H9 (cell line): ENCODE results near the gene PSMC1. TPM values are rescaled to one million over a fixed set of nuclear protein-coding genes. Genes with fewer than 3 reads are reported as not detected.

Source experiments
- DNase-seq: peaks from one replicate; pipeline ENCODE4 v3.0.0-alpha.2; 2017
- H2AFZ ChIP-seq: one replicate; pipeline ENCODE4 v1.6.1; 2013; ENCODE audit warnings: mild to moderate bottlenecking, low read length, control low read depth, moderate library complexity
- H2AK5ac ChIP-seq: 2 replicates; pipeline ENCODE4 v1.6.1; 2013; ENCODE audit warnings: low read length, control low read depth, mixed read lengths; ENCODE audit not compliant: insufficient read length
- H2BK120ac ChIP-seq: one replicate; pipeline ENCODE4 v1.6.1; 2013; ENCODE audit warnings: low read depth, mild to moderate bottlenecking, low read length, control low read depth, inconsistent platforms; ENCODE audit not compliant: poor library complexity, severe bottlenecking
- H2BK12ac ChIP-seq: 2 replicates; pipeline ENCODE4 v1.6.1; 2013; ENCODE audit warnings: low read length, control low read depth, mixed read lengths, low read depth; ENCODE audit not compliant: insufficient read length
- H2BK15ac ChIP-seq: 2 replicates; pipeline ENCODE4 v1.6.1; 2013; ENCODE audit warnings: low read depth, low read length, control low read depth
- H2BK20ac ChIP-seq: one replicate; pipeline ENCODE4 v1.6.1; 2013; ENCODE audit warnings: low read depth, mild to moderate bottlenecking, low read length, control low read depth, inconsistent platforms; ENCODE audit not compliant: poor library complexity, severe bottlenecking
- H2BK5ac ChIP-seq: 2 replicates; pipeline ENCODE4 v1.6.1; 2013; ENCODE audit warnings: low read length, control low read depth, mixed read lengths; ENCODE audit not compliant: insufficient read length
- H3K14ac ChIP-seq: 2 replicates; pipeline ENCODE4 v1.6.1; 2013; ENCODE audit warnings: low read length, control low read depth; ENCODE audit not compliant: insufficient read depth
- H3K18ac ChIP-seq: 2 replicates; pipeline ENCODE4 v1.6.1; 2013; ENCODE audit warnings: low read depth, mild to moderate bottlenecking, mixed read lengths, low read length, control low read depth; ENCODE audit not compliant: insufficient read length
- H3K23ac ChIP-seq: 2 replicates; pipeline ENCODE4 v1.6.1; 2013; ENCODE audit warnings: low read length, control low read depth, mixed read lengths, low read depth; ENCODE audit not compliant: insufficient read length
- H3K23me2 ChIP-seq: 2 replicates; pipeline ENCODE4 v1.6.1; 2013; ENCODE audit warnings: low read depth, mild to moderate bottlenecking, mixed read lengths, low read length, control low read depth; ENCODE audit not compliant: insufficient read length, poor library complexity, severe bottlenecking
- H3K27ac ChIP-seq: 2 replicates; pipeline ENCODE4 v1.5.1; 2013; ENCODE audit warnings: low read length, control low read depth, mixed read lengths, low read depth; ENCODE audit not compliant: insufficient read length
- H3K27me3 ChIP-seq: 2 replicates; pipeline ENCODE4 v1.6.1; 2013; ENCODE audit warnings: low read length, control low read depth, inconsistent platforms; ENCODE audit not compliant: insufficient read depth
- H3K4ac ChIP-seq: 2 replicates; pipeline ENCODE4 v1.6.1; 2013; ENCODE audit warnings: low read depth, mild to moderate bottlenecking, control low read depth, inconsistent platforms, low read length, moderate library complexity
- H3K4me1 ChIP-seq: 2 replicates; pipeline ENCODE4 v1.6.1; 2013; ENCODE audit warnings: low read length, control low read depth, inconsistent platforms; ENCODE audit not compliant: insufficient read depth
- H3K4me2 ChIP-seq: 2 replicates; pipeline ENCODE4 v1.6.1; 2013; ENCODE audit warnings: low read length, control low read depth, mixed read lengths; ENCODE audit not compliant: insufficient read length, insufficient read depth
- H3K56ac ChIP-seq: 2 replicates; pipeline ENCODE4 v1.6.1; 2013; ENCODE audit warnings: low read depth, mild to moderate bottlenecking, mixed read lengths, low read length, control low read depth; ENCODE audit not compliant: insufficient read length
- H3K79me1 ChIP-seq: 2 replicates; pipeline ENCODE4 v1.6.1; 2013; ENCODE audit warnings: low read depth, mild to moderate bottlenecking, moderate library complexity, low read length, control low read depth, inconsistent platforms; ENCODE audit not compliant: insufficient read depth, poor library complexity, severe bottlenecking
- H3K79me2 ChIP-seq: 2 replicates; pipeline ENCODE4 v1.6.1; 2013; ENCODE audit warnings: low read length, control low read depth, inconsistent platforms; ENCODE audit not compliant: insufficient read depth
- H3K9ac ChIP-seq: 2 replicates; pipeline ENCODE4 v1.6.1; 2013; ENCODE audit warnings: low read length, control low read depth, mixed read lengths; ENCODE audit not compliant: insufficient read length; ENCODE audit errors: extremely low read depth
- H3K9me3 ChIP-seq: one replicate; pipeline ENCODE4 v1.6.1; 2013; ENCODE audit warnings: low read depth, low read length, inconsistent platforms; ENCODE audit not compliant: control insufficient read depth
- H3T11ph ChIP-seq: one replicate; pipeline ENCODE4 v1.6.1; 2013; ENCODE audit warnings: mild to moderate bottlenecking, low read length, control low read depth, inconsistent platforms
- H4K20me1 ChIP-seq: one replicate; pipeline ENCODE4 v1.6.1; 2013; ENCODE audit not compliant: control insufficient read depth, insufficient read length, insufficient read depth
- H4K5ac ChIP-seq: 2 replicates; pipeline ENCODE4 v1.6.1; 2013; ENCODE audit warnings: low read depth, mild to moderate bottlenecking, mixed read lengths, low read length, control low read depth; ENCODE audit not compliant: insufficient read length
- H4K8ac ChIP-seq: replicated peaks from 2 replicates; pipeline ENCODE4 v1.6.1; 2013; ENCODE audit warnings: low read length, control low read depth, mixed read lengths, low read depth; ENCODE audit not compliant: insufficient read length
- H4K91ac ChIP-seq: 2 replicates; pipeline ENCODE4 v1.6.1; 2013; ENCODE audit warnings: low read depth, mild to moderate bottlenecking, moderate library complexity, mixed read lengths, low read length, control low read depth; ENCODE audit not compliant: insufficient read length
- H3K27ac Mint-ChIP-seq, 3 experiments: 2 replicates in 2 of 3; 3 replicates in 1 of 3; pipeline ENCODE4 v1.8.0; 2020 to 2021; ENCODE audit warnings: mixed read lengths in 3 of 3, mild to moderate bottlenecking in 1 of 3, moderate library complexity in 1 of 3
- H3K27me3 Mint-ChIP-seq: 2 replicates; pipeline ENCODE4 v1.8.0; 2021; ENCODE audit warnings: low read depth, mild to moderate bottlenecking, moderate library complexity, mixed read lengths
- H3K36me3 Mint-ChIP-seq, 3 experiments: 2 replicates in 2 of 3; 3 replicates in 1 of 3; pipeline ENCODE4 v1.8.0; 2020 to 2021; ENCODE audit warnings: low read depth in 3 of 3, mixed read lengths in 3 of 3; ENCODE audit not compliant: insufficient read depth in 1 of 3
- H3K4me1 Mint-ChIP-seq, 2 experiments: 2 replicates each; pipeline ENCODE4 v1.8.0; 2020; ENCODE audit warnings: mixed read lengths in 2 of 2
- H3K4me3 Mint-ChIP-seq, 2 experiments: 2 replicates in 1 of 2; 3 replicates in 1 of 2; pipeline ENCODE4 v1.8.0; 2020 to 2021; ENCODE audit warnings: mild to moderate bottlenecking in 2 of 2, mixed read lengths in 2 of 2, moderate library complexity in 1 of 2
- H3K9me3 Mint-ChIP-seq, 2 experiments: 2 replicates in 1 of 2; 3 replicates in 1 of 2; pipeline ENCODE4 v1.8.0; 2020; ENCODE audit warnings: mild to moderate bottlenecking in 2 of 2, mixed read lengths in 2 of 2, moderate library complexity in 1 of 2
- CTCF ChIP-seq: fragments of 200-600 bp; sonication (generic); conservative IDR thresholded peaks from 3 replicates; pipeline ENCODE4 v1.8.0; 2021; ENCODE audit warnings: antibody characterized with exemption, mild to moderate bottlenecking
- WGBS: extraction: QIAGEN DNeasy Blood & Tissue Kit; methylation state at CpG from one replicate; pipeline ENCODE4 v1.1.7; 2013; ENCODE audit warnings: missing lambda C conversion rate, low lambda C conversion rate, mixed read lengths; ENCODE audit not compliant: insufficient read length; ENCODE audit errors: extremely low coverage; 5-methylcytosine and 5-hydroxymethylcytosine counted together
- total RNA-seq: library from RNA; stranded (reverse); gene quantifications from 2 replicates; pipeline ENCODE4 v1.2.1, GENCODE V29; 2021

Gene PSMC1
- total RNA-seq, 1 experiment from 2014 or later: 113 TPM

- Histone ChIP-seq H3K79me2 (no peaks in the 10 kb centered on the region), H3K4me2 (no peak overlapping the region), H2AK5ac (no peak overlapping the region), H3K79me1 (no peaks in the 10 kb centered on the region), H2BK5ac (no peak overlapping the region), H2BK20ac (no peak overlapping the region), H3K4me1 (no peaks in the 10 kb centered on the region), H4K20me1 (no peaks in the 10 kb centered on the region), H3T11ph (no peak overlapping the region), H3K27ac (no peak overlapping the region), H3K9me3 (no peaks in the 10 kb centered on the region), H3K23ac (no peak overlapping the region), H2AFZ (no peak overlapping the region), H2BK15ac (no peak overlapping the region), H3K27me3 (no peaks in the 10 kb centered on the region), H2BK120ac (no peak overlapping the region), H3K18ac (no peak overlapping the region), H3K23me2 (no peaks in the 10 kb centered on the region), H3K14ac (no peak overlapping the region), H4K8ac (no peak overlapping the region), H2BK12ac (no peak overlapping the region), H4K5ac (no peak overlapping the region), H3K9ac (no peak overlapping the region), H3K4ac (no peak overlapping the region), H3K56ac (no peak overlapping the region), H4K91ac (no peak overlapping the region)
- no peak overlapping the region; a peak in 1 of 7 replicates for H3K27ac Mint-ChIP-seq
- no peaks in the 10 kb centered on the region for H3K4me1 Mint-ChIP-seq
- WGBS: no CpG with 5 or more reads among the region's 7 CpGs
- H3K27me3 Mint-ChIP-seq: no peaks in the 10 kb centered on the region
- no peak for TF ChIP-seq CTCF
- no peak overlapping the region for H3K4me3 Mint-ChIP-seq
- no peaks in the 10 kb centered on the region for H3K9me3 Mint-ChIP-seq
- peaks cover 0 to 37% (median 14%) of the 10 kb centered on the region in 3 experiments; a peak in 5 of 7 replicates for H3K36me3 Mint-ChIP-seq
- DNase-seq: no peak
These were observed 23.7 kb downstream of the PSMC1 start for GRCh38 chr14:90280096-90280495.
